Measurements from ENCODE around the gene HOXB9. TPM values are rescaled to one million over a fixed set of nuclear protein-coding genes. Genes with fewer than 3 reads are reported as not detected.

HOXB9 gene
- total RNA-seq, result not detected
- long read RNA-seq, result 0 reads

DNA sequence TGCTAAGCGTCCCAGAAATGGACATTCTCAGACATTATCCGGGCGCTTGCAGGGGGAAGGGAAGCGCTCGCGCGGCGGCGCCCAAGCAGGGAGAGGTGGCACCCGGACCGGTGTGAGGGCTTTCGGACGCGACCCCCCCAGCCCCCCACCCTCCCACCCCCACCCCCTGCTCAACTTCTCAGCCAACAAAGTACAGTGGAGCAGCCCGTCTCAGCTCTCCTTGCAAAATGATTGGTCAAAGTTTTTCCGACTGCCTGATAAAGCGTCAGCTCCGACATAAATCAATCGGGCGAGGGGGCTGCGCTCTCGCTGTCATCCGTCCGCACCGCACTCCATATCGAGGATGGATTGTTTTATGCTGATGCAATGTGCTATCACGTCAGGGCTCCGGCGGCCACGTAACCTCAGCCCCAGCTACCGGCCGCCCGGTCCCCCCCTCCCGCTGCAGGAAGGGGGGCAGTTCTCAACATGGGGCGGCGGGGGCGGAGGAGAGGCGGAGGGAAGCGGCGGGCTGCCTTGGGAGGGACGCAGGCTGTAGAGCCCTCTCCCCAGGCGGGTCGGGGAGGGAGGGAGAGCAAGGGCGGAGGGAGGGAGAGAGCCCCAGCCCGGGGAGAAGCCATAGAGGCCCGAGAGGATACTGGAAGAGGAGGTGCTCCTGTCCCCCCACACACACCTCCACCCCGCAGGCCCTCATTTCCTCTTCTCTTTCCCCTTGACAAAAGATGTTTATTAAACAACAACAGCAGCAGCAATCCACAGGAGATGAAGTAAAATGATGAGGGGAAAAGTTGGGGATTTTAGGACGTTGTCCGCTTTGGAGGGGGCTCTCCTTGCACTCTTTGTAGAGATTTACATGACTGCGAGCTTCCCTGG is at the start of gene HOXB9:
Gene HOXB9 (minus strand): TSS at position 114 of the 873 bp plus-strand sequence. CDS start 89 bp downstream, at position 25.
- peak; percentile 19 for DNase-seq
- intact Hi-C loops (cut with DNase I), result no loop called here
- no peak for ATAC-seq (ENCODE audit: poor library complexity)

DNA sequence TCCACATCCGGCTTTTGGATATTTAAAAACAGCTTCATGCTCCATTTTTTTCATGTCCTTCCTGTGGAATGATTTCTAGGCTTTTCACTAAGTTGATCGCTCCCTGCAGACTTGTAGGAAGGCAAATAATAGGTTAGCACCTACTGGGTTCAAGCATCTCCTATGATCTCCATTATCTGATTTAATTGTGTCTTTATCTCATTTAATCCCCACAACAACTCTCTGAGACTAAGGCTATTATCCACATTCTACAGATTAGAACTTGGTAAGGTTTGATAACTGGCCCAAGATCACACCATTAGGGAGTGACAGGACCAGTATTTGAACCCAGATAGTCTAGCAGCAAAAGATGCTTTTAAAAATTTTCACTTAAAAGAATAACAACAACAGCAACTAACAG is 46.2 kb upstream of the HOXB9 start:
- no peak for ATAC-seq (ENCODE audit: poor library complexity)
- intact Hi-C loops (cut with DNase I), result loop anchor here (5.0 to 10.0 kb wide), 2 partner anchors 205 to 362 kb away; no protein-coding TSS in a partner anchor
- no peak for DNase-seq

DNA sequence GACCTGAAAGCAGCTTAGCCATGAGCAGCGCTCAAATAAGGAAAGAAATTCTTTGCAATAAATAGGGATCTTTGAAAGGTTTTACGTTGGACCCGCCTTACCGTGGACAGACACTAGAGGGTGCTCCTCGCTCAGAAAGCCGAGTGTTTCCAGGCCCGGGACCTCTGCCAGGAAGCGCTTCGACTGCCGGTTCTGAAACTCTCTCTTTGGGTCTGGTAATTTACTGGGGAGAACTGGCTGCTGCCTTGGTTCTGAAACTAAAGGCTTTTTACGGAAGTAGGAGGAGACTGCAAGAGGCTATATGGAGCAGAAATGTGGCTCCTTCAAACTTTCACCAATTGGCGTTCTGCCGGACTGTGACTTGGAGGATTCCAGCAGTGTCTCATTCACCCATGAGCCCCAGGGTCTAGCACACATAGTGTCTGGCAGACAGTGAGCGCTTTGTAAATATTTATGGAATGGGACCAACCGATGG is 45.6 kb upstream of the HOXB9 start:
- intact Hi-C loops (cut with DNase I), result loop anchor here (5.0 to 10.0 kb wide), 2 partner anchors 206 to 363 kb away; no protein-coding TSS in a partner anchor
- peak; percentile 83 for ATAC-seq (ENCODE audit: poor library complexity)
- peak; percentile 88 for DNase-seq

DNA sequence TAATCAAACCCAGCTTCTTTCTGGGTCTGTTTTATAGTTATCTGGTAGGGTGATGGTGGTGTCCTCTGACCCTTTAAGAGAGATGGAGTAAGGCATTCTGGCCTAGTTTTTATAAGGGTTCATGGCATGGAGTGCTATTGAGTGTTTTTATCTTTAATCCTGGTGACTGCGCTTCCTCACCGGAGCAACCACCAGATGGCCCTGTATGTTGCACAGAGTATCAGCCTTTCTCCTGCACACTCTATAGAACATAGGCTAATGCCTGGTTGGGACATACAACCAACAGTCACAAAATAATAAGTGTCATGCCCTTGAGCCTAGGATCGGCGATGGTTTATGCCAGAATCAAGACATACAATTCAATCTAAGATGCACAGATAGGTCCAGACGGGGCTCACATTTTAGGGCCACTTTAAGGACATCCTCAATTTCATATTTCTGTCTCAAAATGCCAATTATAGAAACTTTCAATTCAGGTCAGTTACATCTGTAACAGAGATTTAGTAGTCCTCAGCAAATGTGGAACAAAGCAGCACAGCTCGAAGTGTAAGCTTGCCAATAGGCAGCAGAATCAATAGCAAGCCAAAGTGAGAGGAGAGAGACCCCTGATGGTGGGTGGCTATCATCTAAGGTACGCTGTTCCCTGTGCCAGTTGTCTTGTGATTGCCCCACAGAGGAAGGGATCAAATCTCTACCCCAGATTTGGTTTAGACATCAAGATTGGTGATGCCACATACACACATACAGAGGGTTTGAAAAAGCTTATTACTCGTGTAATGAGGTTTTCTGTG is 37.2 kb upstream of the HOXB9 start:
- intact Hi-C loops (cut with DNase I), result no loop called here
- ATAC-seq (ENCODE audit: poor library complexity) (no peak), DNase-seq (no peak)

DNA sequence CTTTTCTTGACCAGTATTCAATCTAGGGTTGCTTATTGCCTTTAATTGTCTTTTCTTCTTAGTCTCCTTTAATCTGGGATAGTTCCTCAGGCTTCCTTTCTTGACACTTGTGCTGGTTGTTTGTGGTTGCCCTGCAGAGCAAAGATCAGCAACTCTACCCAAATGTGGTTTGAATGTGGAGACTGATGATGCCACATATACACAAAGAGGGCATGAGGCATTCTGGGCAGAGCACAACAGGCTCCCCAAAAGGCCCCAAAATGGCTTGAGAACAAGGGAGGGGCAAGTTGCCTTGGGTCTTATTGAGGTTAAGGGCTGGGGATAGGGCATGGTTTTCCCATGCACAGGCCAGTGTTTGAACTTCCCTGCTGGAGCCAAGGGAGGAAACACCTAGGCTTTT is 29.8 kb upstream of the HOXB9 start:
- ATAC-seq (ENCODE audit: poor library complexity), result no peak

DNA sequence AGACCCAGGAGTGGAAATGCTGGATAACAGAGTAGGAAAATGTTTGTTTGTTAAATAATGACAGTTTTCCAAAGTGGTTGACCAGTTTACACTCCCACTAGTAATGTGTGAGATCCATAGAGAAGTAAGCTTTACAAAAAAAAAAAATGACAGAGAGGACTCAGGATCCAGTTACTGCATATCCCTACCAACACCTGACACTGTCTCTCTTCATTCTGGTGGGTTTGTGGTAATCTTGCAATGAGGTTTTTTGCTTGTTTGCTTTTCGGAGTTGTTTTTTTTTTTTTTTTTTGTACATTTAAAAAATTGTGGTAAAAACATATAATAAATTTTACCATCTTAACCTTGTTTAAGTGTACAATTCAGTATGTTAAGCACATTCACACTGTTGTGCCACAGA is 23.6 kb upstream of the HOXB9 start:
- intact Hi-C loops (cut with DNase I), result no loop called here

More for the DNA sequence above, 29.8 kb upstream of the HOXB9 start:
- no peak for DNase-seq
- intact Hi-C loops (cut with DNase I), result no loop called here

DNA sequence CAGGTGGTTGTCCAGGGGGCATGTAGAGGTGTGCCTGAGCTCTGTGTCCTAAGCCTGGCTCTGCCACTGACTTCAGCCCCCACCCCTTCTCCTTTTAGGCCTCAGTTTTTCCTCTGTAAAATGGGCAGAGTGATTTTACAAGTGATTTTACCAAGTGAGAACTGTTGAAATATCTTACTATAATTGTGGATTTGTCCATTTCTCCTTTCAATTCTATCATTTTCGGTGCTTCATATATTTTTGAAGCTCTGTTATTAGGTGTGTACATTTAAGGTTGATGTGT is 21.7 kb upstream of the HOXB9 start:
- intact Hi-C loops (cut with DNase I), result no loop called here
- ATAC-seq (ENCODE audit: poor library complexity) (no peak), DNase-seq (no peak)

More for the DNA sequence above, 23.6 kb upstream of the HOXB9 start:
- no peak for ATAC-seq (ENCODE audit: poor library complexity)
- DNase-seq, result no peak

DNA sequence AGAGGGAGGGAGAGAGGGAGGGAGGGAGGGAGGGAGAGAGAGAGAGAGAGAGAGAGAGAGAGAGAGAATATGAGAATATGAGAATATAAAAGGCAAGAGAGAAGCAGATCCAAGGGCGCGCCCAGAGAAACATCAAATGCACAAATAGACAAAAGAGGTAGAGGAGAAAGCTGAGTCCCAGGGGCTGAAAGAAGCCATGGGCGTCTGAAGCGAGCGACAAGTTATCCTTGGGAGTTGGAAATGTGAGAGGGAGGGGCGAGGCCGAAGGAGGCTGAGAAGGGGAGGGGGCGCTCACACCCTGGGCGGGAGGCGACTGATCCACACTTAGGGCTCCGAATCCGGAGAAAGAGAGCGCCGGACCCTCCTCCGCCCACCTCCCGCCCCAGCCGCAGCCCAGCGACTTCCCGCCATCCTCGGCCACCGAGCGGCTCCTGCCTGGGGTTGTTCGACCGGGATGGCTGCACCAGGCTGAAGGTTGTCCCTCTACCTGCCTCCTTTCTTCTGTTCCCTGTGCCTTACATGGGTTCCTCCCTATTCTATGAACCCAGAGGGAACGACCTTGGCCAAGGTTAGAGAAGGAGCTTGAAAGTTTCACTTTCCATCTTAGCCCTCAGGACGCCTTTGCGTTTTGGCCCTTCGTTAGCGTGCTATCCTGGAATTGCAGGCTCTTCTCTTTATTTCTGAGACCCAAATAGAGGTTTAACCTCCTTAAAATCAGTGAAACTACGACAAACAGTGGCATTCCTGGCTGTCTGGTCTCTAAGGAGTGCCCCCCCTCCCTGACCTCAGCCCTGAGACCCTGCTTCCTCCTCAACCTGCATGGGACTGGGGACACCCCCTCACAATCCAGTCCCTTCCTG is 21.2 kb upstream of the HOXB9 start:
- ATAC-seq (ENCODE audit: poor library complexity), result no peak
- no peak for DNase-seq
- intact Hi-C loops (cut with DNase I), result no loop called here

DNA sequence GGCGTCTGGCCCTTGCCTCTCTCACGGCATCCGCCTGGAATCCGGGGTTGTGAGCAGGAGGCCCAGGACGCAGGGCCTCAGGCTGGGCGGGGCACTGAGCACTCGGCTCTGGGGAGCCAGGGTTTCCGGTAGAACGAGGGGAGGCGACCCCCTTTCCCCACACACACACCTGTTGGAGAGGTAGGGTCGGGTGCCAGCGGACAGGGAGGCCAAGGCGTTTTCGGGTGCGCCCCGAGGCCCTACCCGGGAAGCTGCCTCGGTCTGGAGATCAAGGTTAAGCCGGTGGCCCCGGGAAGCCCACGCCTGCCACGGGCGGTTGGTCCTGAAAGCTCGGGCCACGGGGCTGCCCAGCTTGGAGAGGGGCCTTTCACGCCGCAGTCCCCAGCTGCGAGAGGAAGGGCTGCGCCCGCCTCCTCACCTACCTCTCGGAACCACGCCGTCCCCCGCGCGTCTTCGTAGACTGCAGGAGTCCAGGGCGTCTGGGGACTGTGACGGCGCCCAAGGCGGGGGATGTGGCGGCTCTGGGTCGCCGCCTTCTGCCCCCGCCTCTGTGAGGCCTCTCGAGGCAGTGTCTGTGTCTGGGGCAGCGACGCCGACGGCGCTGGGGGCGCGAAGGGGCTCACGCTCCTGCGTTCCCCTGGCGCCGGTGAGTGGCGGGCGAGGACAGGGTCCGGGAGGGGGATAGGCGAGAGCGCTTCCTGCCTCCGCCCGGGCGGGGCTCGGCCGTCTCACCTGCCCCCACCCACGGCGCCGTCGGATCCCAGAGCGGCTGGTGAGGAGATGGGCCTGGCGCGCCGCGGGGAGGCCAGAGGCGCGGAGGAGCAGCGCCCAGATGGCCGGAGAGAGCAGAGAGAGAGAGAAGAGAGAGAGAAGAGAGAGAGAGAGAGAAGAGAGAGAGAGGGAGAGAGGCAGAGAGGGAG is 20.3 kb upstream of the HOXB9 start:
- DNase-seq, result no peak
- no peak for ATAC-seq (ENCODE audit: poor library complexity)
- intact Hi-C loops (cut with DNase I), result no loop called here

DNA sequence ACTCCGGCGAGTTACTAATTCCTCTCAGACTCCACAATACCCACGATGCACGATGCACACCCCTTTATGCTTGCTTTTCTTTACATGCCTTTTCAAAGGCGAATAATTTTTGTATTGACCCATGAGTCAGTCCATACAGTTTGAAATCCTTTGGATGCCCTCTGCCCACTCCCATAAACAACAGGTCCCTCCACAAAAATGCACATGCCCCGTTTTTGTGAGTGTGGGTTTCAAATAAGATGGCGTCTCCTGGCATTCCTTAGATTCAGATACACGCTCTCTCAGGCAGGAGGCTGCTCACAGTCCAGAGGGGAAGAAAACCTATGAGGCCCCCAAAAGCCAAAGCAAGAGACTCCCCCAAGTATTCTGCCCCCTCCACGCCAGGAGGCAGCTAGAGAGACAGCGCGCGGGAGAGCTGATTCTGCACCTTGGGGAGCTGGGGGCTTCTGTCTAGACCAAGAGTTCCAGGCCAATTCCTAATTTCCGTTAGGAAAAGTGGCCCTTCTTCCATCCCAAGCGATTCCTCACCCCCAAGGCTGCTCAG is 19.6 kb upstream of the HOXB9 start:
- ATAC-seq (ENCODE audit: poor library complexity), result no peak
- DNase-seq, result no peak
- intact Hi-C loops (cut with DNase I), result no loop called here

DNA sequence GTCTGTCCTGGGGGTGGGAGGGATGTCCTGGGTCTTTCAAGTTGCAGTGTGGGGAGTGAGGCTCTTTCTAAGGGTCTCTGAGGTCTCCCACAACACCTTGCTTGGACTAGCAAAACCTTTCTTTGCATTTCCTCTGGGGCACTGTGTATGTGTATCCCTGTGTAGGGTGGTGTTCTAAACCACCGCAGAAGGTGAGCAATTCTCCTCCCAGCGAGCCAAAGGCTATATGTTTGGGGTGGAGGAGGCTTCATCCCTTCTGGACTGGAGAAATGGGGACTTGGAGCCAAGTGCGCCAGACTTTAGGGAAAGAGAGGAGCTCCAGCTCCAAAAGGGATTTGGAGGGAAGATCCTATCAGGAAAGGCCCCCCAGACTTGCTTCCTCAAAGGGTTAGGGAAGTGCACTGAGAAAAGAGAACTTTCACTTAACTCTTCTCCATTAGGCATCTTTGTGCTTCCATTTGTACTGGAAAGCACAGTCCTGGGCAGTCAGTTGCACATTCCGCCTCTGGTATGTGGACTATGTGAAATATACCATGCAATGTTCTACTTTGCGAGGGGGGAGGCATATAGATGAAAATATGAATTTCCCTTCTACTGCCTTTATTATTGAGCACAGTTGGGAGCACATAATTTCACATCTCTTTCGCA is 18.9 kb upstream of the HOXB9 start:
- intact Hi-C loops (cut with DNase I), result no loop called here
- ATAC-seq (ENCODE audit: poor library complexity), result no peak
- no peak for DNase-seq

DNA sequence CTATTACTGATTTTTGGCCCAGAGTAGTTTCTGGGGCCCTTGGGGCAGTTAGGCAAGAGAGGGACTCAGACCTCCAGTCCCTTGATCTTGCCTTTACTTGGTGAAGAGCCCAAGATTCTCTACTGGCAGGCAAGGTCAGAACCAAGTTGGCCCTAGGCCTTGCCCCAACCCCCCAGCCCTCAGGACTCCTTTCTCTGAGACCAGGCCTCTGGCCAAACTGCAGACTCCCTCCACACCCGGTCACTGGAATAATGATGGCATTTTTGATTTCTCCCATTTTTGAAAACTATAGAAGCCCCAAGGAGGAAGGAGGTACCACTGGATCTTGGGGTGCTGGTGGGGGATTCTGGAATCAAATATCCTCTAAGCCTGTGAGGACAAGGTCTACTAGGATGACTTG is 18.0 kb upstream of the HOXB9 start:
- ATAC-seq (ENCODE audit: poor library complexity) (no peak), DNase-seq (no peak)
- intact Hi-C loops (cut with DNase I), result no loop called here

DNA sequence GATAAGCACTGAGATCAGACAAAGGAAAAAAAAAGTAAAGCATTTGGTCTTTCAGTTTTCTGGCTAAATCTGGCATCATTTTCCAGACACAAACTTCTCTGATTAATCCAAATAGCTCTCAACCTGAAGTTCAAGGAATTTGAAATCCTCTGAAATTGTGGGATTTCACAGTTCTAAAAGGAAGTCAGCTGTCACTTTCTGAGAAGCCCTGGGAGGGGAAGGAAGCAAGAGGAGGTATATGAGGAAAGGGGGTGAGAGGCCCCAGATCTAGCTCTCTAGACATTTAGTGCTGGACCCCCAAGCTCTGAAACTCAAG is 17.5 kb upstream of the HOXB9 start:
- intact Hi-C loops (cut with DNase I), result no loop called here
- DNase-seq, result no peak
- ATAC-seq (ENCODE audit: poor library complexity), result no peak

DNA sequence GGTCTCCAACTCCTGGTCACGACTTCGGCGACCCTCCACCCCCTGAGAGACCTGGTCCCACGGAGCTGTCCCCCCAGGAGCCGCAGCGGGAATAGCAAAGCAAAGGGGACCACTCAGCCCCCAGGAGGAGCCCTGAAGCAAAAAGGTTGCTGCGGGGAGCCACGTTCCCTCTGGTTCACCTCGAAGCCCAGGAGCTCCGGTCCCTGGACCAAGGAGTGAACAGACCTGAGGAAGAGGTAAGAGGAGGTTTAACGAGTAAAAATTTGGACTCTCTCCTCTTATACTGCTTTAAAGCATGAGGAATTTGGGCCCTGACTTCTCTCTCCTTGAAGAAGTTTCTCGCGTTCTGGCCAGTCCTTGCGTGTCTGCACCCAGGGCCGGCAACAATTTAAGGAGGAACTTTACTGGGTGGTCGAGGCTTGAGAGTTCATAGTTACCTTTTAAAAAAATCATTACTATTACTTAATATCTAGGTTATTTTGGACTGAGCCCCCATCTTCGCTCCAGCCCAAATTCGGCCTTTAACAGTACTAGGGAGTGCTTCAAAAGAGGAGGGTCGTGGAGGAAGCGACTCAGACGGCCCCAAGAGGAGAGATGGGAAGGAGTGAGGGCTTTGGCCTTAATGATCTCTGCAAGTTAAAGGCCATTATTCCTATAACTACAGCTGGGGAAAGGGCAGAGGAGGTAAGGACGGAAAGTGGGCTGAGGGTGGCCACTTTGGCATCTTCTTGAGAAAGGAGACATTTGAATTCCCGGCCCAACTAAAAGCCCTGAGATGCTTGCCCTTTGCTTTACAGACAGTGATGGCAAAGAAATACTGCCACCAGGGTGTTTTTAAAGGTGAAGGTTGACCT is 16.9 kb upstream of the HOXB9 start:
- ATAC-seq (ENCODE audit: poor library complexity), result no peak
- DNase-seq, result no peak
- intact Hi-C loops (cut with DNase I), result no loop called here

DNA sequence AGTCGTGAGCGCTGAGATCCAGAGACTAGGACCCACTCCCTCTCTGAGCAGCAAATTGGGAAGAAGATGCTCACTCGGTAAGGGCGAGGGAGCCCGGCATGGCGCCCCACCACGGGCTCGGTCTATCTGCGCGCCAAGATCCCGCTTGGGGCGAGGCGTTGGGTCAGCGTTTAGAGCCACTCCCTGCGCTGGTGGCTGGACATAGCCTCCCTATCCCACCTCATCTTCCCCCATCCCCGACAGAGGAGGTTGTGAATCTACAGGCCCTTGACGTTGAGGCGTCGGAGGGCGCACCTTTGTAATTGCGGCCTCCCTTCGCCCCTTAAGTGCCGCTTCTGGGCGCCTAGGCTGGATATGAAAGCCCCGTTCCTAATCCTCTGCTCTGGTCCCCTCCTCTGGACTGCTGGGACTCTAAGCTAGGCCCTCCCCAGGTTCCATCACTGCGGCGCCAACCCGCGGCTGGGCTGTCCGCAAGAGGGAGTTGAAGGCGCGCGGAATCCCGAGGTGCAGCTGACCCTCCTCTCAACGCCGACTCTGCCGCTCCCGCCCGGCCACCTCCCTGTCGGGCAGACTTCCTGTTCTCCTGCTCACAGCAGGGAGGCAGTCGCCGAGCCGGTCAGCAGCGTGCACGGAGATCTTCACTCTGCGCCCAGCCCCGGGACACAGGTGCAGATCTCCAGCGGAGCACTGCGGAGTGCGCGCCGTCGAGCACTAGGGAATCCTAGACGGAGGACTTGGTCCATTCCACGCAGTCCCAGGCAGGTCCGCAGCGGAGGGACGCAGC is 16.1 kb upstream of the HOXB9 start:
- intact Hi-C loops (cut with DNase I), result no loop called here
- DNase-seq (no peak), ATAC-seq (ENCODE audit: poor library complexity) (no peak)

DNA sequence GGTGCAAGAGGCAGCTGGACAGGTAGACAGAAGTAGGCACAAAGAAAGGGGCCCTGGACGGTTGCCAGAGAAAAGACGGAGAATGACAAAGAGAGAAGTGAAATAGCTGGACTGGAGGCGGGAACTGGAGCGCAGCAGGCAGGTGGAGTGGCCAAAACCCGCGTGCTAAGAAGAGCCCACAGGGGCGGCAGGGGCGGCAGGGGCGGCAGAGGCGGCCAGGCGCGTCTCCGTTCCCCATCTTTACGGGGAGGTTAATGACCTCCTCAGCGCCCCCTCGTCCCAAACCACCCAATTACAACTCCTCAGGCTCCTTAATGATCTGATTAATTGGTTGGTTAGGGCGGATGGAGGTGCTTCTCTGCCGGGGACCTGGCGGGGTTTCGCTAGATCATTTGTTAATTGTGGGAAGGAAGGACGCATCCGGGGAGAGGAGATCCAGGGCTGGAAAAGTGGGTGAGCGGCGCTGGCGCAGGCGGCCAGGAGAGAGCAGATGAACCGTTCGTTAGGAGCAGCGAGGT is 15.4 kb upstream of the HOXB9 start:
- ATAC-seq (ENCODE audit: poor library complexity) (no peak), DNase-seq (no peak)
- intact Hi-C loops (cut with DNase I), result no loop called here
